Measurements from ENCODE around the gene SLC9A3.

GRCh38 chr5:444226-444625, 80.0 kb downstream of the SLC9A3 start:
- TF ChIP-seq CTCF (IDR thresholded peaks at IDR 0.05) (no peak), POLR2A (IDR thresholded peaks at IDR 0.05) (no peak), POLR2AphosphoS5 (IDR thresholded peaks at IDR 0.05; ENCODE audit: insufficient read depth in 1 of 2, low read depth in 1 of 2) (no peak)
